A673 (cell line): ENCODE results near the gene SMIM44.

Experiments used
- CTCF ChIP-seq: fragments of 300-800, 200-600 bp; sonication (generic); conservative IDR thresholded peaks from 2 replicates; pipeline ENCODE4 v1.5.1; 2017; ENCODE audit warnings: low read depth, mild to moderate bottlenecking, antibody characterized with exemption, low read length, moderate library complexity, mixed read lengths
- EZH2 ChIP-seq: fragments of 200-600 bp; sonication (generic); IDR thresholded peaks from 2 replicates; pipeline ENCODE4 v1.6.1; 2017; ENCODE audit warnings: borderline replicate concordance, low read depth, mild to moderate bottlenecking, mixed read lengths, antibody characterized with exemption, low read length; ENCODE audit not compliant: poor library complexity, severe bottlenecking

- TF ChIP-seq CTCF (no peak), EZH2 (no peak)
These were observed 23.2 kb downstream of the SMIM44 start for GRCh38 chr19:3459965-3460582.
